K562 (cell line): Measurements from ENCODE around the gene TENM4. TPM values are rescaled to one million over a fixed set of nuclear protein-coding genes. Genes with fewer than 3 reads are reported as not detected.
A peak's percentile ranks its signal among the peaks of the same experiment; 100 is the strongest.

Experiments
- ATAC-seq: fragments of 200-7000 bp; cut with Tn5 transposase; 3 replicates; pipeline ENCODE4 v1.9.1; 2020; ENCODE audit warnings: moderate library complexity
- BruUV-seq: library from RNA; stranded (reverse); fragments of 400-500 nt; replicated peaks from 2 replicates; lab custom pipeline; 2021; lab: Mats Ljungman, UMichigan
- CTCF ChIA-PET: fragments of 300-600 bp; formaldehyde crosslinking; extraction: SDS; loops from one replicate; lab custom pipeline; 2021; ENCODE audit warnings: low intra/inter-chr PET ratio; lab: Yijun Ruan, JAX
- POLR2A ChIA-PET: fragments of 300-600, 350-650 bp; sonication (Branson Sonifier 250); formaldehyde crosslinking; extraction: SDS; loops from one replicate; lab custom pipeline; 2021; ENCODE audit warnings: antibody characterized with exemption, inconsistent platforms; lab: Yijun Ruan, JAX
- DNase-seq, 4 experiments: peaks; one replicate each; pipeline versions ENCODE4 v3.0.0 to v3.0.0-alpha.2; 2011 to 2018; ENCODE audit warnings: low spot score in 3 of 4, mixed read lengths in 3 of 4; ENCODE audit errors: extremely low read depth in 1 of 4
- FAIRE-seq: peaks from 2 replicates; lab custom pipeline; 2011; peaks lifted over from hg19 to GRCh38; lab: Jason Lieb, UNC
- H2AFZ ChIP-seq: 2 replicates; pipeline ENCODE4 v1.6.0; 2011; ENCODE audit warnings: low read depth, low read length, control low read depth, inconsistent platforms
- H3K27ac ChIP-seq: fragments of 200-600 bp; 3 replicates; pipeline ENCODE4 v1.8.0; 2011; ENCODE audit warnings: low read depth, mild to moderate bottlenecking, control low read depth, inconsistent platforms, low read length, moderate library complexity, mixed read lengths; ENCODE audit errors: extremely low read depth
- H3K27me3 ChIP-seq, 2 experiments: fragments of 300-600 bp in 1 of 2; 2 replicates in 1 of 2; 3 replicates in 1 of 2; pipeline versions ENCODE4 v1.6.0 to v1.8.0; 2011; ENCODE audit warnings: inconsistent platforms in 2 of 2, low read length in 2 of 2, mild to moderate bottlenecking in 1 of 2, mixed read lengths in 1 of 2, moderate library complexity in 1 of 2; ENCODE audit not compliant: control insufficient read depth in 2 of 2, insufficient read depth in 2 of 2
- H3K36me3 ChIP-seq: fragments of 300-600 bp; 3 replicates; pipeline ENCODE4 v1.8.0; 2011; ENCODE audit warnings: mild to moderate bottlenecking, low read length, inconsistent platforms; ENCODE audit not compliant: control insufficient read depth, insufficient read depth
- H3K4me1 ChIP-seq, 2 experiments: fragments of 200-600 bp in 1 of 2; replicated peaks in 1 of 2; 2 replicates in 1 of 2; 3 replicates in 1 of 2; pipeline versions ENCODE4 v1.5.1 to v1.8.0; 2011; ENCODE audit warnings: inconsistent platforms in 2 of 2, low read length in 2 of 2, mild to moderate bottlenecking in 1 of 2, mixed read lengths in 1 of 2, moderate library complexity in 1 of 2; ENCODE audit not compliant: control insufficient read depth in 2 of 2, insufficient read depth in 2 of 2
- H3K4me2 ChIP-seq: 2 replicates; pipeline ENCODE4 v1.6.1; 2011; ENCODE audit warnings: low read length, control low read depth, inconsistent platforms, mixed read lengths; ENCODE audit not compliant: insufficient read depth
- H3K4me3 ChIP-seq: fragments of 200-600 bp; sonication (generic), shearing (Covaris generic); 2 replicates; pipeline ENCODE4 v1.5.1; 2016; ENCODE audit warnings: control low read depth, inconsistent platforms
- H3K79me2 ChIP-seq: fragments of 200-600 bp; 3 replicates; pipeline ENCODE4 v1.8.0; 2011; ENCODE audit warnings: low read length, inconsistent platforms; ENCODE audit not compliant: control insufficient read depth, insufficient read depth
- H3K9ac ChIP-seq, 2 experiments: 2 replicates each; pipeline versions ENCODE4 v1.6.0 to v1.6.1; 2011; ENCODE audit warnings: low read depth in 2 of 2, low read length in 2 of 2, control low read depth in 1 of 2, inconsistent platforms in 1 of 2, mild to moderate bottlenecking in 1 of 2, mixed read lengths in 1 of 2; ENCODE audit not compliant: insufficient read depth in 1 of 2
- H3K9me1 ChIP-seq: one replicate; pipeline ENCODE4 v1.6.0; 2011; ENCODE audit warnings: inconsistent platforms, mild to moderate bottlenecking, low read length, moderate library complexity; ENCODE audit not compliant: control insufficient read depth, insufficient read depth
- H3K9me3 ChIP-seq: replicated peaks from 2 replicates; pipeline ENCODE4 v1.5.1; 2011; ENCODE audit warnings: low read depth, low read length, inconsistent platforms; ENCODE audit not compliant: control insufficient read depth, insufficient read depth
- H4K20me1 ChIP-seq: replicated peaks from 2 replicates; pipeline ENCODE4 v1.6.1; 2011; ENCODE audit warnings: low read length, inconsistent platforms, mixed read lengths; ENCODE audit not compliant: control insufficient read depth, insufficient read depth
- EHMT2 ChIP-seq: fragments of 450-650 bp; IDR thresholded peaks from 2 replicates; pipeline ENCODE4 v1.6.1; 2018; ENCODE audit warnings: antibody characterized with exemption
- HDAC2 ChIP-seq: fragments of 450-650 bp; IDR thresholded peaks from 2 replicates; pipeline ENCODE4 v1.6.1; 2016; ENCODE audit warnings: mild to moderate bottlenecking
- MIER1 ChIP-seq: fragments of 450-650 bp; IDR thresholded peaks from 2 replicates; pipeline ENCODE4 v1.6.1; 2016; ENCODE audit warnings: antibody characterized with exemption, mild to moderate bottlenecking, low read depth
- ZNF75A ChIP-seq: fragments of 450-650 bp; formaldehyde crosslinking; IDR thresholded peaks from 2 replicates; pipeline ENCODE4 v1.4.0; 2020; ENCODE audit warnings: mild to moderate bottlenecking
- WGBS: fragments of 100-300 bp; shearing (Covaris generic); methylation state at CpG from one replicate; pipeline ENCODE4 v1.1.6; 2016; ENCODE audit warnings: low coverage, mixed read lengths; ENCODE audit not compliant: insufficient coverage; ENCODE audit errors: missing lambda C conversion rate; 5-methylcytosine and 5-hydroxymethylcytosine counted together
- in situ Hi-C: fragments of 300-500 bp; cut with MboI; formaldehyde crosslinking; loops from 4 replicates; pipeline ENCODE4 v1.15.0; 2018; ENCODE audit warnings: inconsistent platforms, mixed read lengths
- intact Hi-C: fragments of 100-400 bp; cut with micrococcal nuclease; formaldehyde crosslinking; loops from 2 replicates; pipeline ENCODE4 v1.14.2; 2022
- polyA plus RNA-seq, 8 experiments: library from polyadenylated mRNA; depleted of rRNA in 4 of 8; stranded (reverse) in 5 of 8; unstranded in 3 of 8; fragments of >200 nt; fragmentation: Nextera tagmentation in 2 of 8; fragmentation: Illumina TruSeq in 1 of 8; extraction: Ambion mirVana in 2 of 8; extraction: Trizol in 1 of 8; gene quantifications; 2 replicates each; pipeline versions ENCODE4 v1.2.1 to v1.2.3, GENCODE V29; 2011 to 2014; ENCODE audit warnings: inconsistent platforms in 1 of 8, missing spikeins in 1 of 8
- total RNA-seq, 7 experiments: library from RNA; depleted of rRNA in 6 of 7; stranded (reverse); fragments of >200 nt in 6 of 7; fragmentation: Illumina TruSeq in 2 of 7; extraction: Trizol in 2 of 7; gene quantifications; 2 replicates each; pipeline versions ENCODE4 v1.2.1 to v1.2.3, GENCODE V29; 2011 to 2021; ENCODE audit warnings: low replicate concordance in 1 of 7
- TF ChIP-seq, protein P1 (sequence below), 2 experiments: fragments of 450-650 bp; formaldehyde crosslinking in 1 of 2; IDR thresholded peaks; 2 replicates each; pipeline versions ENCODE4 v1.4.0 to v1.6.1; 2014 to 2020; ENCODE audit warnings: mild to moderate bottlenecking in 2 of 2, borderline replicate concordance in 1 of 2, low read depth in 1 of 2

Gene TENM4
- total and polyA plus RNA-seq, 9 of the 15 experiments (the other 6 are each of a cell fraction or from before 2014, with no cell fraction given): 0.16 TPM; not detected in 8

DNA sequence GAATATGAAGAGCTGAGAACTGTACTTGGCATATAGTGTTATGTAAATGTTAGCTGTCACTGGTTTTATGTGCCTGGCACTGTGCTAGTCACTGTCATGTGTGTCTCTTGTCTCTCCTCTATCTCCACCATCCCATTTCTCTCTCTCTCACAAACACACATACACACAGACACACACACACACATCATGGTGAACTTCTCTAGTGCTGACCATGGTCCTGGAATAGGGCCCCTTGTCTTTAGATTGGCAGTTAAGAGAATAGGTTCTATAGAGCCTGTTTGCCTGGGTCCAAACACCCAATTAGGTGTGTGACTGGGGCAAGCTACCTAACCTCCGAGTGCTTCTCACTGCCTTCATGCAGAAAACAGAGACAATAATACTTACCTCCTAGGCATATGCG, 756.5 kb downstream of the TENM4 start:
- FAIRE-seq: no peak

More for the DNA sequence above, 756.5 kb downstream of the TENM4 start:
- no peaks in the 10 kb centered on the region for H3K9me3 ChIP-seq
- TF ChIP-seq EHMT2 (peak; percentile 99), MIER1 (peak; percentile 93), ZNF75A (CRISPR knock-in tag) (no peak), HDAC2 (0 out of 2 replicates have a peak, but pooled peaks have one; percentile 20)
- TF ChIP-seq, protein P1, sequence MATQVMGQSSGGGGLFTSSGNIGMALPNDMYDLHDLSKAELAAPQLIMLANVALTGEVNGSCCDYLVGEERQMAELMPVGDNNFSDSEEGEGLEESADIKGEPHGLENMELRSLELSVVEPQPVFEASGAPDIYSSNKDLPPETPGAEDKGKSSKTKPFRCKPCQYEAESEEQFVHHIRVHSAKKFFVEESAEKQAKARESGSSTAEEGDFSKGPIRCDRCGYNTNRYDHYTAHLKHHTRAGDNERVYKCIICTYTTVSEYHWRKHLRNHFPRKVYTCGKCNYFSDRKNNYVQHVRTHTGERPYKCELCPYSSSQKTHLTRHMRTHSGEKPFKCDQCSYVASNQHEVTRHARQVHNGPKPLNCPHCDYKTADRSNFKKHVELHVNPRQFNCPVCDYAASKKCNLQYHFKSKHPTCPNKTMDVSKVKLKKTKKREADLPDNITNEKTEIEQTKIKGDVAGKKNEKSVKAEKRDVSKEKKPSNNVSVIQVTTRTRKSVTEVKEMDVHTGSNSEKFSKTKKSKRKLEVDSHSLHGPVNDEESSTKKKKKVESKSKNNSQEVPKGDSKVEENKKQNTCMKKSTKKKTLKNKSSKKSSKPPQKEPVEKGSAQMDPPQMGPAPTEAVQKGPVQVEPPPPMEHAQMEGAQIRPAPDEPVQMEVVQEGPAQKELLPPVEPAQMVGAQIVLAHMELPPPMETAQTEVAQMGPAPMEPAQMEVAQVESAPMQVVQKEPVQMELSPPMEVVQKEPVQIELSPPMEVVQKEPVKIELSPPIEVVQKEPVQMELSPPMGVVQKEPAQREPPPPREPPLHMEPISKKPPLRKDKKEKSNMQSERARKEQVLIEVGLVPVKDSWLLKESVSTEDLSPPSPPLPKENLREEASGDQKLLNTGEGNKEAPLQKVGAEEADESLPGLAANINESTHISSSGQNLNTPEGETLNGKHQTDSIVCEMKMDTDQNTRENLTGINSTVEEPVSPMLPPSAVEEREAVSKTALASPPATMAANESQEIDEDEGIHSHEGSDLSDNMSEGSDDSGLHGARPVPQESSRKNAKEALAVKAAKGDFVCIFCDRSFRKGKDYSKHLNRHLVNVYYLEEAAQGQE (IDR thresholded peaks at IDR 0.05; ENCODE audit: borderline replicate concordance): peak; percentile 96
- TF ChIP-seq, protein P1 (CRISPR knock-in tag; IDR thresholded peaks at IDR 0.05; ENCODE audit: low read depth): peak; percentile 83
- in situ Hi-C loops: no loop called here
- H3K4me2 ChIP-seq: no peak overlapping the region
- no peak overlapping the region for H2AFZ ChIP-seq
- DNase-seq (no peak), ATAC-seq (0 out of 3 replicates have a peak, but pooled peaks have one; percentile 28)
- H3K27me3 ChIP-seq: peaks cover 4 to 12% of the 10 kb centered on the region in 2 experiments; a peak in 3 of 5 replicates
- H3K79me2 ChIP-seq: no peaks in the 10 kb centered on the region
- intact Hi-C loops: no loop called here
- H3K4me1 ChIP-seq: no peaks in the 10 kb centered on the region
- no peak overlapping the region for H3K27ac ChIP-seq
- no peak overlapping the region for H3K9ac ChIP-seq
- no peaks in the 10 kb centered on the region for H4K20me1 ChIP-seq
- no TSS peak for BruUV-seq
- H3K9me1 ChIP-seq: no peaks in the 10 kb centered on the region
- ChIA-PET CTCF (no interaction called here), POLR2A (no interaction called here)
- no peak overlapping the region for H3K4me3 ChIP-seq
- 0% methylated on average over 2 of the region's 2 CpGs for WGBS
- no peaks in the 10 kb centered on the region for H3K36me3 ChIP-seq
